GM12878 (cell line): ENCODE data around the gene FHOD3. TPM values are rescaled to one million over a fixed set of nuclear protein-coding genes. Genes with fewer than 3 reads are reported as not detected.

ENCODE experiments used
- ATAC-seq: fragments of 200-7000 bp; cut with Tn5 transposase; 3 replicates; pipeline ENCODE4 v1.9.1; 2020; ENCODE audit warnings: mild to moderate bottlenecking, moderate library complexity
- BruUV-seq: library from RNA; stranded (reverse); fragments of 400-500 nt; replicated peaks from 2 replicates; lab custom pipeline; 2021; lab: Mats Ljungman, UMichigan
- CTCF ChIA-PET: fragments of 300-600 bp; sonication (Branson Sonifier 250); formaldehyde crosslinking; extraction: SDS; loops from one replicate; lab custom pipeline; 2021; ENCODE audit warnings: inconsistent platforms; lab: Yijun Ruan, JAX
- POLR2A ChIA-PET: fragments of 350-600 bp; formaldehyde crosslinking; extraction: SDS; loops from one replicate; lab custom pipeline; 2021; ENCODE audit warnings: inconsistent platforms; lab: Charles Lee
- RAD21 ChIA-PET: fragments of 300-600 bp; sonication (Branson Sonifier 250); formaldehyde crosslinking; loops from one replicate; lab custom pipeline; 2023; ENCODE audit warnings: antibody characterized with exemption; ENCODE audit not compliant: unreplicated experiment; lab: Charles Lee
- SMC1A ChIA-PET: fragments of 300-600 bp; sonication (Branson Sonifier 250); formaldehyde crosslinking; loops from one replicate; lab custom pipeline; 2023; ENCODE audit not compliant: unreplicated experiment, uncharacterized antibody; lab: Charles Lee
- DNase-seq: peaks from one replicate; pipeline ENCODE4 v3.0.0-alpha.2; 2011; ENCODE audit warnings: low read depth, low spot score
- FAIRE-seq: peaks from 3 replicates; lab custom pipeline; 2011; peaks lifted over from hg19 to GRCh38; lab: Jason Lieb, UNC
- H2AFZ ChIP-seq: 2 replicates; pipeline ENCODE4 v1.6.0; 2011; ENCODE audit warnings: low read depth, low read length, control low read depth; ENCODE audit not compliant: control insufficient read depth
- H3K27ac ChIP-seq: 2 replicates; pipeline ENCODE4 v1.5.1; 2011; ENCODE audit warnings: control low read depth; ENCODE audit not compliant: control insufficient read depth, insufficient read depth
- H3K27me3 ChIP-seq, 2 experiments: replicated peaks in 1 of 2; 2 replicates each; pipeline versions ENCODE4 v1.6.0 to v1.6.1; 2011; ENCODE audit warnings: low read length in 1 of 2; ENCODE audit not compliant: control insufficient read depth in 2 of 2, insufficient read depth in 2 of 2
- H3K36me3 ChIP-seq, 2 experiments: 2 replicates each; pipeline ENCODE4 v1.5.1; 2011; ENCODE audit warnings: low read length in 1 of 2; ENCODE audit not compliant: control insufficient read depth in 2 of 2, insufficient read depth in 2 of 2
- H3K4me1 ChIP-seq: 2 replicates; pipeline ENCODE4 v1.6.1; 2011; ENCODE audit warnings: mild to moderate bottlenecking, low read length, moderate library complexity, mixed read lengths; ENCODE audit not compliant: control insufficient read depth, insufficient read depth
- H3K4me2 ChIP-seq: 2 replicates; pipeline ENCODE4 v1.6.0; 2011; ENCODE audit warnings: control low read depth; ENCODE audit not compliant: control insufficient read depth, insufficient read depth
- H3K4me3 ChIP-seq: fragments of 200-600 bp; sonication (generic); 2 replicates; pipeline ENCODE4 v1.5.1; 2016
- H3K79me2 ChIP-seq: 2 replicates; pipeline ENCODE4 v1.6.0; 2011; ENCODE audit warnings: low read length; ENCODE audit not compliant: control insufficient read depth, insufficient read depth
- H3K9ac ChIP-seq: 2 replicates; pipeline ENCODE4 v1.8.0; 2011; ENCODE audit warnings: low read length, control low read depth, mixed read lengths; ENCODE audit not compliant: control insufficient read depth, insufficient read depth
- H3K9me3 ChIP-seq: replicated peaks from 3 replicates; pipeline ENCODE4 v1.5.1; 2011; ENCODE audit warnings: mild to moderate bottlenecking, low read length; ENCODE audit not compliant: control insufficient read depth, insufficient read depth
- H4K20me1 ChIP-seq: 2 replicates; pipeline ENCODE4 v1.6.0; 2011; ENCODE audit not compliant: control insufficient read depth, insufficient read depth
- RUNX3 ChIP-seq: IDR thresholded peaks from 2 replicates; pipeline ENCODE4 v1.6.1; 2012; ENCODE audit warnings: low read length, inconsistent platforms
- SMAD1 ChIP-seq: fragments of 450-650 bp; IDR thresholded peaks from 2 replicates; pipeline ENCODE4 v1.6.1; 2018; ENCODE audit warnings: mild to moderate bottlenecking, low read depth; ENCODE audit not compliant: partially characterized antibody
- SPI1 ChIP-seq: IDR thresholded peaks from 2 replicates; pipeline ENCODE4 v1.6.1; 2011; ENCODE audit warnings: low read depth, mild to moderate bottlenecking, low read length, moderate library complexity, borderline replicate concordance; ENCODE audit not compliant: insufficient read depth
- TBL1XR1 ChIP-seq: IDR thresholded peaks from 2 replicates; pipeline ENCODE4 v1.6.1; 2012; ENCODE audit warnings: low read depth, low read length, improper control_type of control experiment
- ZSCAN29 ChIP-seq: fragments of 450-650 bp; IDR thresholded peaks from 2 replicates; pipeline ENCODE4 v1.6.1; 2017; ENCODE audit warnings: mild to moderate bottlenecking, moderate library complexity
- in situ Hi-C: fragments of 300-500 bp; cut with MboI; formaldehyde crosslinking; loops from 9 replicates; pipeline ENCODE4 v1.14.3; 2018; ENCODE audit warnings: mixed read lengths
- intact Hi-C: fragments of 100-400 bp; cut with micrococcal nuclease; formaldehyde crosslinking; loops from one replicate; pipeline ENCODE4 v1.14.2; 2022; ENCODE audit not compliant: unreplicated experiment
- polyA plus RNA-seq, 11 experiments: library from polyadenylated mRNA; depleted of rRNA in 4 of 11; unstranded in 6 of 11; stranded (reverse) in 5 of 11; fragments of >200 nt; fragmentation: Nextera tagmentation in 4 of 11; fragmentation: Illumina TruSeq in 1 of 11; extraction: Ambion mirVana in 4 of 11; extraction: Trizol in 1 of 11; gene quantifications; 1 replicate in 1 of 11; 2 replicates in 10 of 11; pipeline versions ENCODE4 v1.2.1 to v1.2.3, GENCODE V29; 2011 to 2016; ENCODE audit warnings: inconsistent platforms in 2 of 11, missing spikeins in 2 of 11, low read depth in 1 of 11
- total RNA-seq, 4 experiments: library from RNA; depleted of rRNA in 3 of 4; stranded (reverse); fragments of >200 nt in 3 of 4; fragmentation: Illumina TruSeq in 1 of 4; extraction: Trizol in 1 of 4; gene quantifications; 2 replicates each; pipeline versions ENCODE4 v1.2.1 to v1.2.3, GENCODE V29; 2013 to 2021
- TF ChIP-seq, protein P1 (sequence below): fragments of 150-350 bp; IDR thresholded peaks from 2 replicates; pipeline ENCODE4 v1.6.1; 2014; ENCODE audit warnings: mild to moderate bottlenecking, low read depth, low read length
- TF ChIP-seq, protein P2 (sequence below): fragments of 450-650 bp; formaldehyde crosslinking; IDR thresholded peaks from 2 replicates; pipeline ENCODE4 v1.5.0; 2022; ENCODE audit warnings: mild to moderate bottlenecking, missing genetic modification characterization

The FHOD3 gene
- total and polyA plus RNA-seq, 10 of the 15 experiments (the other 5 are each of a cell fraction or from before 2014, with no cell fraction given): 0.77 to 26.7 (median 10.4) TPM

DNA sequence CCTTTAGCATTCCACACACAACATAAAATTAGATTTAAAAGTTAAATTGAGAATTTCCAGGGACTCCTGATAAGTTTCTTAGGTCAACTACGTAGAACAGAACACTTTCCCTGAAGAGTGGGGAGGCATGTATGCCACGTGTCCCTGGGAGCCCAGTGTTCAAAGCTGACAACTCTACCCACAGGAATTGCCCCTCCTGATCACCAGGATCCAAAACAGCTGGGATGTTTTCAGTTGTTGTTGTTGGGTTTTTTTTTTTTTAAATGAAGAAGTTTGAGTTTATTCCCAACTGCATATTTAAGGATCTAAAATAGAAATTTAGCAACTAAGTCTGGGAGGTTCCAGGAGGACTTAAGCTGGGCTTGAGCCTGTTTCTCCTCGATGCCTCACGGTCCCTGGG is 430.8 kb downstream of the FHOD3 start (continued):
- TF ChIP-seq, protein P1, sequence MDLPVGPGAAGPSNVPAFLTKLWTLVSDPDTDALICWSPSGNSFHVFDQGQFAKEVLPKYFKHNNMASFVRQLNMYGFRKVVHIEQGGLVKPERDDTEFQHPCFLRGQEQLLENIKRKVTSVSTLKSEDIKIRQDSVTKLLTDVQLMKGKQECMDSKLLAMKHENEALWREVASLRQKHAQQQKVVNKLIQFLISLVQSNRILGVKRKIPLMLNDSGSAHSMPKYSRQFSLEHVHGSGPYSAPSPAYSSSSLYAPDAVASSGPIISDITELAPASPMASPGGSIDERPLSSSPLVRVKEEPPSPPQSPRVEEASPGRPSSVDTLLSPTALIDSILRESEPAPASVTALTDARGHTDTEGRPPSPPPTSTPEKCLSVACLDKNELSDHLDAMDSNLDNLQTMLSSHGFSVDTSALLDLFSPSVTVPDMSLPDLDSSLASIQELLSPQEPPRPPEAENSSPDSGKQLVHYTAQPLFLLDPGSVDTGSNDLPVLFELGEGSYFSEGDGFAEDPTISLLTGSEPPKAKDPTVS: no peak
- TF ChIP-seq, protein P2, sequence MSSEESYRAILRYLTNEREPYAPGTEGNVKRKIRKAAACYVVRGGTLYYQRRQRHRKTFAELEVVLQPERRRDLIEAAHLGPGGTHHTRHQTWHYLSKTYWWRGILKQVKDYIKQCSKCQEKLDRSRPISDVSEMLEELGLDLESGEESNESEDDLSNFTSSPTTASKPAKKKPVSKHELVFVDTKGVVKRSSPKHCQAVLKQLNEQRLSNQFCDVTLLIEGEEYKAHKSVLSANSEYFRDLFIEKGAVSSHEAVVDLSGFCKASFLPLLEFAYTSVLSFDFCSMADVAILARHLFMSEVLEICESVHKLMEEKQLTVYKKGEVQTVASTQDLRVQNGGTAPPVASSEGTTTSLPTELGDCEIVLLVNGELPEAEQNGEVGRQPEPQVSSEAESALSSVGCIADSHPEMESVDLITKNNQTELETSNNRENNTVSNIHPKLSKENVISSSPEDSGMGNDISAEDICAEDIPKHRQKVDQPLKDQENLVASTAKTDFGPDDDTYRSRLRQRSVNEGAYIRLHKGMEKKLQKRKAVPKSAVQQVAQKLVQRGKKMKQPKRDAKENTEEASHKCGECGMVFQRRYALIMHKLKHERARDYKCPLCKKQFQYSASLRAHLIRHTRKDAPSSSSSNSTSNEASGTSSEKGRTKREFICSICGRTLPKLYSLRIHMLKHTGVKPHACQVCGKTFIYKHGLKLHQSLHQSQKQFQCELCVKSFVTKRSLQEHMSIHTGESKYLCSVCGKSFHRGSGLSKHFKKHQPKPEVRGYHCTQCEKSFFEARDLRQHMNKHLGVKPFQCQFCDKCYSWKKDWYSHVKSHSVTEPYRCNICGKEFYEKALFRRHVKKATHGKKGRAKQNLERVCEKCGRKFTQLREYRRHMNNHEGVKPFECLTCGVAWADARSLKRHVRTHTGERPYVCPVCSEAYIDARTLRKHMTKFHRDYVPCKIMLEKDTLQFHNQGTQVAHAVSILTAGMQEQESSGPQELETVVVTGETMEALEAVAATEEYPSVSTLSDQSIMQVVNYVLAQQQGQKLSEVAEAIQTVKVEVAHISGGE (CRISPR knock-in tag): no peak
- TF ChIP-seq TBL1XR1: no peak
- no peak for TF ChIP-seq SMAD1
- no peak for TF ChIP-seq SPI1
- TF ChIP-seq, all 136 proteins: peak for 0

DNA sequence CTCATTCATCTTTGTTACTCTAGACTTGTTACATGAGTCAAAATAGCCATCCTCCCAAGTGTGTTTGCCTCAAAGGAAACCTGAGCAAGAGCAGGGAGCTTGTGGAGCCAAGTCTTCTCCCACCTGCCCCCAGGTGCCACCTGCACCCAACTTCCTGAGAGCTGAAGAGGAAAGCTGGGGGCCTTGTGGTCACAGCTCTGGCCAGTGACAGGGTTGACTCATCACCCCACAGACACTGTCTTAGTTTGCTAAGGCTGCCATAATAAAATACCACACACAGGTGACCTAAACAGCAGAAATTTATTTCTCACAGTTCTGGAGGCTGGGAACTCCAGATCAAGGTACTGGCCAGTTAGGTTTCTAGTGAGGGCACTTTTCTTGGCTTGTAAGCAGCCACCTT is 431.7 kb downstream of the FHOD3 start:
- Histone ChIP-seq H3K27ac (no peak overlapping the region), H2AFZ (no peak overlapping the region), H4K20me1 (no peaks in the 10 kb centered on the region; the same call in 1 of the 2 replicates), H3K4me2 (no peak overlapping the region), H3K36me3 (no peaks in the 10 kb centered on the region), H3K79me2 (no peaks in the 10 kb centered on the region), H3K27me3 (no peaks in the 10 kb centered on the region), H3K9me3 (no peaks in the 10 kb centered on the region), H3K4me1 (no peaks in the 10 kb centered on the region), H3K4me3 (no peak overlapping the region), H3K9ac (no peak overlapping the region)
- ChIA-PET POLR2A (no interaction called here), RAD21 (no interaction called here), SMC1A (no interaction called here), CTCF (interaction anchor here (1.2 kb wide), 1 partner anchor 10 kb away, joined by 3 read pairs; no protein-coding TSS in a partner anchor)
- intact Hi-C loops: no loop called here
- peak; percentile 13; the same call in 1 of the 2 replicates for TF ChIP-seq RUNX3
- no peak for TF ChIP-seq ZSCAN29
- ATAC-seq: peak; percentile 67
- FAIRE-seq: no peak
- no TSS peak for BruUV-seq
- no peak for DNase-seq
- in situ Hi-C loops: no loop called here
